ENCODE measurements around the gene PSMG3. TPM values are rescaled to one million over a fixed set of nuclear protein-coding genes. Genes with fewer than 3 reads are reported as not detected.

Gene PSMG3
- total RNA-seq, 2 experiments from 2014 or later: 33.1 to 33.3 TPM

- ATAC-seq (no peak), DNase-seq (no peak)
- H3K27me3 Mint-ChIP-seq (ENCODE audit: low read depth): peaks cover 6% of the 10 kb centered on the region
- H3K9me3 Mint-ChIP-seq (ENCODE audit: insufficient read depth): no peaks in the 10 kb centered on the region
- H3K27ac Mint-ChIP-seq: no peak overlapping the region
- no peaks in the 10 kb centered on the region for H3K36me3 Mint-ChIP-seq (ENCODE audit: low read depth)
- CTCF ChIA-PET: no interaction called here
- no peaks in the 10 kb centered on the region for H3K4me1 Mint-ChIP-seq (ENCODE audit: low read depth)
- POLR2A ChIA-PET: no interaction called here
- H3K4me3 Mint-ChIP-seq: no peak overlapping the region
These were observed 33.8 kb upstream of the PSMG3 start for GRCh38 chr7:1603346-1604225.

GRCh38 chr7:1602386-1602785, 32.6 kb upstream of the PSMG3 start:
- DNase-seq: no peak
- ChIA-PET CTCF (no interaction called here), POLR2A (no interaction called here)
- Mint-ChIP-seq H3K4me3 (no peak overlapping the region), H3K9me3 (ENCODE audit: insufficient read depth) (no peaks in the 10 kb centered on the region), H3K4me1 (ENCODE audit: low read depth) (no peaks in the 10 kb centered on the region), H3K27ac (no peak overlapping the region), H3K36me3 (ENCODE audit: low read depth) (no peaks in the 10 kb centered on the region), H3K27me3 (ENCODE audit: low read depth) (peaks cover 6% of the 10 kb centered on the region)
- no peak for ATAC-seq

- H3K27ac Mint-ChIP-seq: no peak overlapping the region
- DNase-seq (no peak), ATAC-seq (no peak)
- H3K4me3 Mint-ChIP-seq: no peak overlapping the region
- no peaks in the 10 kb centered on the region for H3K4me1 Mint-ChIP-seq (ENCODE audit: low read depth)
- POLR2A ChIA-PET: no interaction called here
- no peaks in the 10 kb centered on the region for H3K9me3 Mint-ChIP-seq (ENCODE audit: insufficient read depth)
- H3K36me3 Mint-ChIP-seq (ENCODE audit: low read depth): no peaks in the 10 kb centered on the region
- peaks cover 4% of the 10 kb centered on the region for H3K27me3 Mint-ChIP-seq (ENCODE audit: low read depth)
- CTCF ChIA-PET: no interaction called here
These were observed 32.1 kb upstream of the PSMG3 start for GRCh38 chr7:1601956-1602355.

- ChIA-PET CTCF (interaction anchor here (1.2 to 1.5 kb wide), 2 partner anchors 21 to 595 kb away, joined by 3 to 4 read pairs; no protein-coding TSS in a partner anchor), POLR2A (interaction anchor here (0.6 kb wide), 1 partner anchor 617 kb away, joined by 4 read pairs; no protein-coding TSS in a partner anchor)
- Mint-ChIP-seq H3K4me1 (ENCODE audit: low read depth) (no peaks in the 10 kb centered on the region), H3K4me3 (no peak overlapping the region), H3K9me3 (ENCODE audit: insufficient read depth) (no peaks in the 10 kb centered on the region), H3K27ac (no peak overlapping the region), H3K36me3 (ENCODE audit: low read depth) (no peaks in the 10 kb centered on the region), H3K27me3 (ENCODE audit: low read depth) (no peaks in the 10 kb centered on the region)
- ATAC-seq: no peak
- DNase-seq: no peak
These were observed 30.0 kb upstream of the PSMG3 start for GRCh38 chr7:1599640-1600395.

GRCh38 chr7:1598961-1599639, 29.3 kb upstream of the PSMG3 start:
- no peaks in the 10 kb centered on the region for H3K36me3 Mint-ChIP-seq (ENCODE audit: low read depth)
- DNase-seq (no peak), ATAC-seq (no peak)
- POLR2A ChIA-PET: no interaction called here
- peaks cover under 1% of the 10 kb centered on the region for H3K27me3 Mint-ChIP-seq (ENCODE audit: low read depth)
- H3K4me3 Mint-ChIP-seq: no peak overlapping the region
- CTCF ChIA-PET: no interaction called here
- H3K4me1 Mint-ChIP-seq (ENCODE audit: low read depth): no peaks in the 10 kb centered on the region
- no peaks in the 10 kb centered on the region for H3K9me3 Mint-ChIP-seq (ENCODE audit: insufficient read depth)
- H3K27ac Mint-ChIP-seq: no peak overlapping the region

GRCh38 chr7:1598286-1598685, 28.5 kb upstream of the PSMG3 start:
- CTCF ChIA-PET: no interaction called here
- H3K4me1 Mint-ChIP-seq (ENCODE audit: low read depth): no peaks in the 10 kb centered on the region
- DNase-seq (no peak), ATAC-seq (no peak)
- H3K9me3 Mint-ChIP-seq (ENCODE audit: insufficient read depth): no peaks in the 10 kb centered on the region
- H3K36me3 Mint-ChIP-seq (ENCODE audit: low read depth): no peaks in the 10 kb centered on the region
- H3K27ac Mint-ChIP-seq: no peak overlapping the region
- POLR2A ChIA-PET: no interaction called here
- no peak overlapping the region for H3K4me3 Mint-ChIP-seq
- peaks cover 5% of the 10 kb centered on the region for H3K27me3 Mint-ChIP-seq (ENCODE audit: low read depth)

- Mint-ChIP-seq H3K27ac (no peak overlapping the region), H3K36me3 (ENCODE audit: low read depth) (no peaks in the 10 kb centered on the region), H3K9me3 (ENCODE audit: insufficient read depth) (no peaks in the 10 kb centered on the region), H3K27me3 (ENCODE audit: low read depth) (peaks cover 8% of the 10 kb centered on the region), H3K4me1 (ENCODE audit: low read depth) (peaks cover 2% of the 10 kb centered on the region), H3K4me3 (no peak overlapping the region)
- DNase-seq: no peak
- ChIA-PET POLR2A (no interaction called here), CTCF (no interaction called here)
- no peak for ATAC-seq
These were observed 28.0 kb upstream of the PSMG3 start for GRCh38 chr7:1597791-1598190.

GRCh38 chr7:1597066-1597760, 27.4 kb upstream of the PSMG3 start:
- peaks cover 8% of the 10 kb centered on the region for H3K4me1 Mint-ChIP-seq (ENCODE audit: low read depth)
- no peak overlapping the region for H3K27ac Mint-ChIP-seq
- peaks cover 13% of the 10 kb centered on the region for H3K27me3 Mint-ChIP-seq (ENCODE audit: low read depth)
- ATAC-seq (no peak), DNase-seq (no peak)
- no peaks in the 10 kb centered on the region for H3K9me3 Mint-ChIP-seq (ENCODE audit: insufficient read depth)
- no peaks in the 10 kb centered on the region for H3K36me3 Mint-ChIP-seq (ENCODE audit: low read depth)
- ChIA-PET CTCF (interaction anchor here (1.2 kb wide), 1 partner anchor 18 kb away, joined by 3 read pairs; no protein-coding TSS in a partner anchor), POLR2A (no interaction called here)
- no peak overlapping the region for H3K4me3 Mint-ChIP-seq

GRCh38 chr7:1596181-1597043, 26.6 kb upstream of the PSMG3 start:
- POLR2A ChIA-PET: no interaction called here
- CTCF ChIA-PET: interaction anchor here (1.2 kb wide), 1 partner anchor 17 kb away, joined by 3 read pairs; no protein-coding TSS in a partner anchor
- ATAC-seq (no peak), DNase-seq (no peak)
- Mint-ChIP-seq H3K4me1 (ENCODE audit: low read depth) (peaks cover 16% of the 10 kb centered on the region), H3K4me3 (no peak overlapping the region), H3K9me3 (ENCODE audit: insufficient read depth) (no peaks in the 10 kb centered on the region), H3K27me3 (ENCODE audit: low read depth) (peaks cover 19% of the 10 kb centered on the region), H3K36me3 (ENCODE audit: low read depth) (no peaks in the 10 kb centered on the region), H3K27ac (no peak overlapping the region)

- ChIA-PET POLR2A (no interaction called here), CTCF (no interaction called here)
- peaks cover 22% of the 10 kb centered on the region for H3K4me1 Mint-ChIP-seq (ENCODE audit: low read depth)
- H3K36me3 Mint-ChIP-seq (ENCODE audit: low read depth): no peaks in the 10 kb centered on the region
- H3K9me3 Mint-ChIP-seq (ENCODE audit: insufficient read depth): no peaks in the 10 kb centered on the region
- ATAC-seq (no peak), DNase-seq (no peak)
- H3K27ac Mint-ChIP-seq: no peak overlapping the region
- no peak overlapping the region for H3K4me3 Mint-ChIP-seq
- peaks cover 26% of the 10 kb centered on the region for H3K27me3 Mint-ChIP-seq (ENCODE audit: low read depth)
These were observed 25.8 kb upstream of the PSMG3 start for GRCh38 chr7:1595636-1596035.

- Mint-ChIP-seq H3K36me3 (ENCODE audit: low read depth) (no peaks in the 10 kb centered on the region), H3K9me3 (ENCODE audit: insufficient read depth) (no peaks in the 10 kb centered on the region), H3K4me3 (no peak overlapping the region), H3K27ac (no peak overlapping the region), H3K27me3 (ENCODE audit: low read depth) (peaks cover 29% of the 10 kb centered on the region), H3K4me1 (ENCODE audit: low read depth) (peaks cover 25% of the 10 kb centered on the region)
- ChIA-PET POLR2A (no interaction called here), CTCF (no interaction called here)
- ATAC-seq (no peak), DNase-seq (no peak)
These were observed 25.2 kb upstream of the PSMG3 start for GRCh38 chr7:1595027-1595426.

All from activated CD8-positive, alpha-beta T cell treated with anti-CD3 and anti-CD28 coated beads, Interleukin-2, amount 10 ng/mL, durations not matched to agents 7 days and 5 days (primary cell).